Measurements from ENCODE around the gene SIRPD. TPM values are rescaled to one million over a fixed set of nuclear protein-coding genes. Genes with fewer than 3 reads are reported as not detected.

Gene SIRPD
- total RNA-seq, 2 donors from 2014 or later, result 1.9 TPM; not detected in 1

DNA sequence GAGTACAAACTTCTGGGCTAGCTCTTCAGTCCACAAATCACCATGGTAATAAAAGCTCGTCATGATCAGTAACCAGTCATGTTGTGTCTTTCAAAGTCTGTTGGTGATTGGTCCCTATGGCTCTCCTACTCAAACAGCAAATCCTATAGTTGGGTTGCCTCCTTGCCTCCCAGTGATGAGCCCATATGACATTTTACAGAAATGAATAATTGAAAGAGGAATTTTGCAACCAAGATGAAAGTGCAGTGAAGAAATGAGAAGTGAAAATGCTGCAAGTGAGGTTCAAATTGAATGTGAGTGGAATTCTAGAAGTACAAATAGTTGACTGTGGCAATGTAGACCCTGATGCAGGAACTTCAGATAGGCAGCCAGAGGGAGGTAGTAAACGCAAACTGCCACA is 5.1 kb upstream of the SIRPD start:
- no peaks in the 10 kb centered on the region for H3K36me3 ChIP-seq
- no peaks in the 10 kb centered on the region for H3K9me3 ChIP-seq
- 73% methylated on average over 2 of the region's 2 CpGs for WGBS
- no peaks in the 10 kb centered on the region for H3K4me1 ChIP-seq (replicated peaks)
- intact Hi-C loops (cut with DNase I), result no loop called here
- TF ChIP-seq, protein P1, sequence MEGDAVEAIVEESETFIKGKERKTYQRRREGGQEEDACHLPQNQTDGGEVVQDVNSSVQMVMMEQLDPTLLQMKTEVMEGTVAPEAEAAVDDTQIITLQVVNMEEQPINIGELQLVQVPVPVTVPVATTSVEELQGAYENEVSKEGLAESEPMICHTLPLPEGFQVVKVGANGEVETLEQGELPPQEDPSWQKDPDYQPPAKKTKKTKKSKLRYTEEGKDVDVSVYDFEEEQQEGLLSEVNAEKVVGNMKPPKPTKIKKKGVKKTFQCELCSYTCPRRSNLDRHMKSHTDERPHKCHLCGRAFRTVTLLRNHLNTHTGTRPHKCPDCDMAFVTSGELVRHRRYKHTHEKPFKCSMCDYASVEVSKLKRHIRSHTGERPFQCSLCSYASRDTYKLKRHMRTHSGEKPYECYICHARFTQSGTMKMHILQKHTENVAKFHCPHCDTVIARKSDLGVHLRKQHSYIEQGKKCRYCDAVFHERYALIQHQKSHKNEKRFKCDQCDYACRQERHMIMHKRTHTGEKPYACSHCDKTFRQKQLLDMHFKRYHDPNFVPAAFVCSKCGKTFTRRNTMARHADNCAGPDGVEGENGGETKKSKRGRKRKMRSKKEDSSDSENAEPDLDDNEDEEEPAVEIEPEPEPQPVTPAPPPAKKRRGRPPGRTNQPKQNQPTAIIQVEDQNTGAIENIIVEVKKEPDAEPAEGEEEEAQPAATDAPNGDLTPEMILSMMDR (IDR thresholded peaks at IDR 0.05), result no peak
- TF ChIP-seq POLR2A (IDR thresholded peaks at IDR 0.05), result no peak
- no peak overlapping the region for H3K27ac ChIP-seq
- H3K4me3 ChIP-seq, result no peak overlapping the region
- DNase-seq (ENCODE audit: low spot score), result no peak
- no peaks in the 10 kb centered on the region for H3K27me3 ChIP-seq (replicated peaks; ENCODE audit: insufficient read depth)

- Histone ChIP-seq H3K36me3 (no peaks in the 10 kb centered on the region), H3K4me1 (replicated peaks) (no peaks in the 10 kb centered on the region), H3K9me3 (no peaks in the 10 kb centered on the region), H3K27me3 (replicated peaks; ENCODE audit: insufficient read depth) (no peaks in the 10 kb centered on the region), H3K27ac (no peak overlapping the region), H3K4me3 (no peak overlapping the region)
- WGBS, result 77% methylated on average over 2 of the region's 2 CpGs
- no peak for DNase-seq (ENCODE audit: low spot score)
- TF ChIP-seq, protein P1 (IDR thresholded peaks at IDR 0.05), result no peak
- TF ChIP-seq POLR2A (IDR thresholded peaks at IDR 0.05) (no peak), POLR2AphosphoS5 (IDR thresholded peaks at IDR 0.05) (no peak)
- intact Hi-C loops (cut with DNase I), result no loop called here
Observed at GRCh38 chr20:1561350-1561749, 3.8 kb upstream of the SIRPD start.

DNA sequence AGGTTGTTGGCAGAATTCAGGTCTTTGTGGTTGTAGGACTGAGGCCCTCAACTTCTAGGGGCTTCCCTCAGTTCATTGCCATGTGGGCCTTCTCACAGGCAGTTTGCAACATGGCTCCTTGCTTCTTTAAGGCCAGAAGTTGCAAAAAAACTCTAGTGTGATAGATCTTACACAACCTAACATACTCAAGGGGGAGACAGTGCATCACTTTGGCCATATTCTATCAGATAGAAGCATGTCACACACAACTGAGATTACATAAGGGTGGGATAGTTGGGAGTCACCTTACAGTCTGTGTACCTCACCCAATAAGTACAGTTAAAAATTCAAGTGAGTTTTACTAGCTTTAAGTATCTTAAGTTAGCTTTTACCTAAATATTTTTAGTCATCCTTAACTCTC is 1.6 kb downstream of the SIRPD start:
- intact Hi-C loops (cut with DNase I), result no loop called here
- no peak overlapping the region for H3K27ac ChIP-seq
- H3K4me3 ChIP-seq, result no peak overlapping the region
- no peaks in the 10 kb centered on the region for H3K9me3 ChIP-seq
- no peaks in the 10 kb centered on the region for H3K4me1 ChIP-seq (replicated peaks)
- TF ChIP-seq POLR2AphosphoS5 (IDR thresholded peaks at IDR 0.05), result no peak
- no peak for TF ChIP-seq POLR2A (IDR thresholded peaks at IDR 0.05)
- TF ChIP-seq, protein P1 (IDR thresholded peaks at IDR 0.05), result no peak
- no peak for DNase-seq (ENCODE audit: low spot score)
- H3K27me3 ChIP-seq (replicated peaks; ENCODE audit: insufficient read depth), result no peaks in the 10 kb centered on the region
- H3K36me3 ChIP-seq, result no peaks in the 10 kb centered on the region

GRCh38 chr20:1539816-1540419 is 17.6 kb downstream of the SIRPD start:
- Histone ChIP-seq H3K9me3 (no peaks in the 10 kb centered on the region), H3K27ac (no peak overlapping the region), H3K36me3 (no peaks in the 10 kb centered on the region), H3K4me1 (replicated peaks) (no peaks in the 10 kb centered on the region), H3K27me3 (replicated peaks; ENCODE audit: insufficient read depth) (no peaks in the 10 kb centered on the region), H3K4me3 (no peak overlapping the region)
- intact Hi-C loops (cut with DNase I), result no loop called here
- 53% methylated on average over 1 of the region's 1 CpG for WGBS
- TF ChIP-seq POLR2AphosphoS5 (IDR thresholded peaks at IDR 0.05) (no peak), POLR2A (IDR thresholded peaks at IDR 0.05) (no peak)
- TF ChIP-seq, protein P1 (IDR thresholded peaks at IDR 0.05), result no peak
- no peak for DNase-seq (ENCODE audit: low spot score)

DNA sequence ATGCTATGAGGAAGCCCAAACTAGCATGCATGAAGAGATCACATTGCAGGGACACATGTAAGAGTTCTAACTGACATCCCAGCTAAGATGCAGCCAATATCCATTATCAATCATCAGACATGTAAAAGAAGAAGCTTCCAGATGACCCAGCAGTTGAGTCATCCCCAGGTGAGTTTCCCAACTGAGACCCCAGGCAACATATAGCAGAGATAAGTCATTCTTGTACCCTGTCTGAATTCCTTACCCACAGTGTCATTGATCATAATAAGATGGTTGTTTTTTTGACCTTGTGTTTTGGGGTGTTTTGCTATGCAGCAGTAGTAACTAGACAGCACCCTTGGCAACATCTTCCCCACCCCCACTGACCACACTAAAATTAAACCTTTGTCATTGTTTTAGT is 18.9 kb downstream of the SIRPD start:
- Histone ChIP-seq H3K4me3 (no peak overlapping the region), H3K27me3 (replicated peaks; ENCODE audit: insufficient read depth) (no peaks in the 10 kb centered on the region), H3K9me3 (no peaks in the 10 kb centered on the region), H3K4me1 (replicated peaks) (no peaks in the 10 kb centered on the region), H3K36me3 (no peaks in the 10 kb centered on the region), H3K27ac (no peak overlapping the region)
- TF ChIP-seq POLR2A (IDR thresholded peaks at IDR 0.05), result no peak
- TF ChIP-seq, protein P1 (IDR thresholded peaks at IDR 0.05), result no peak
- intact Hi-C loops (cut with DNase I), result no loop called here
- DNase-seq (ENCODE audit: low spot score), result no peak
